Neural crest cell (in vitro differentiated cells): ENCODE measurements around the gene TGM5. TPM values are rescaled to one million over a fixed set of nuclear protein-coding genes. Genes with fewer than 3 reads are reported as not detected.

Experiments used
- DNase-seq: peaks from one replicate; pipeline ENCODE4 v3.0.0; 2021; ENCODE audit warnings: low read depth, mixed read lengths, low spot score
- H3K27ac Mint-ChIP-seq: one replicate; pipeline ENCODE4 v1.8.0; 2021; ENCODE audit warnings: mild to moderate bottlenecking, mixed read lengths; ENCODE audit not compliant: unreplicated experiment
- H3K27me3 Mint-ChIP-seq: 2 replicates; pipeline ENCODE4 v1.8.0; 2021; ENCODE audit warnings: low read depth, mild to moderate bottlenecking, mixed read lengths
- H3K36me3 Mint-ChIP-seq: 2 replicates; pipeline ENCODE4 v1.8.0; 2021; ENCODE audit warnings: low read depth, mild to moderate bottlenecking, mixed read lengths
- H3K4me1 Mint-ChIP-seq: 2 replicates; pipeline ENCODE4 v1.8.0; 2021; ENCODE audit warnings: mixed read lengths
- H3K4me3 Mint-ChIP-seq: one replicate; pipeline ENCODE4 v1.8.0; 2021; ENCODE audit warnings: mild to moderate bottlenecking, mixed read lengths
- H3K9me3 Mint-ChIP-seq: 2 replicates; pipeline ENCODE4 v1.8.0; 2021; ENCODE audit warnings: mixed read lengths
- total RNA-seq: library from RNA; stranded (reverse); gene quantifications from 2 replicates; pipeline ENCODE4 v1.2.1, GENCODE V29; 2021
- TF ChIP-seq, protein P1 (sequence below): fragments of 200-600 bp; sonication (generic); conservative IDR thresholded peaks from 2 replicates; pipeline ENCODE4 v1.5.0; 2021; ENCODE audit warnings: antibody characterized with exemption, mild to moderate bottlenecking

The TGM5 gene
- total RNA-seq, 1 donor from 2014 or later, result not detected

DNA sequence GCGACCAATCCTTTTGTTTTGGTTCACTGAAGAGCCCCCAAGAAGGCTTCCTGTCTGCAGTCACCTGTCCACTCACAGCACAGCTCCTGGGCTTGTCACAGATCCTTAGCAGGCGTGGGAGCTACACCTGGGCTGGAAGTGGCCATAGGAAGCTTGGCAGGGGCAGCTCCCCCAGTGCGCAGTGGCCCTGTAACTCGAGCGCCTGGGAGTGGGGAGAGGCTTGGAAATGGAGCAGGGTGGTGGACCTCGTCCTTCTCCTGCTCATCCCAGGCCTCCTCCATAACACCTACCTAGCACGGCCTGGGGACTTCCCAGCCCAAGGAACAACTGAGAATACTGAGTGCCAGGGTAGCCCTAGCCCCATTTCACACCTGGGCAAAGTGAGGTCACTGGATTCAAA is 19.3 kb upstream of the TGM5 start:
- TF ChIP-seq, protein P1, sequence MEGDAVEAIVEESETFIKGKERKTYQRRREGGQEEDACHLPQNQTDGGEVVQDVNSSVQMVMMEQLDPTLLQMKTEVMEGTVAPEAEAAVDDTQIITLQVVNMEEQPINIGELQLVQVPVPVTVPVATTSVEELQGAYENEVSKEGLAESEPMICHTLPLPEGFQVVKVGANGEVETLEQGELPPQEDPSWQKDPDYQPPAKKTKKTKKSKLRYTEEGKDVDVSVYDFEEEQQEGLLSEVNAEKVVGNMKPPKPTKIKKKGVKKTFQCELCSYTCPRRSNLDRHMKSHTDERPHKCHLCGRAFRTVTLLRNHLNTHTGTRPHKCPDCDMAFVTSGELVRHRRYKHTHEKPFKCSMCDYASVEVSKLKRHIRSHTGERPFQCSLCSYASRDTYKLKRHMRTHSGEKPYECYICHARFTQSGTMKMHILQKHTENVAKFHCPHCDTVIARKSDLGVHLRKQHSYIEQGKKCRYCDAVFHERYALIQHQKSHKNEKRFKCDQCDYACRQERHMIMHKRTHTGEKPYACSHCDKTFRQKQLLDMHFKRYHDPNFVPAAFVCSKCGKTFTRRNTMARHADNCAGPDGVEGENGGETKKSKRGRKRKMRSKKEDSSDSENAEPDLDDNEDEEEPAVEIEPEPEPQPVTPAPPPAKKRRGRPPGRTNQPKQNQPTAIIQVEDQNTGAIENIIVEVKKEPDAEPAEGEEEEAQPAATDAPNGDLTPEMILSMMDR, result no peak
- no peak for DNase-seq
- no peak overlapping the region for H3K27ac Mint-ChIP-seq
- no peaks in the 10 kb centered on the region for H3K36me3 Mint-ChIP-seq
- no peak overlapping the region for H3K4me3 Mint-ChIP-seq
- peaks cover 5% of the 10 kb centered on the region for H3K4me1 Mint-ChIP-seq
- H3K27me3 Mint-ChIP-seq, result peaks cover 35% of the 10 kb centered on the region
- H3K9me3 Mint-ChIP-seq, result no peaks in the 10 kb centered on the region

DNA sequence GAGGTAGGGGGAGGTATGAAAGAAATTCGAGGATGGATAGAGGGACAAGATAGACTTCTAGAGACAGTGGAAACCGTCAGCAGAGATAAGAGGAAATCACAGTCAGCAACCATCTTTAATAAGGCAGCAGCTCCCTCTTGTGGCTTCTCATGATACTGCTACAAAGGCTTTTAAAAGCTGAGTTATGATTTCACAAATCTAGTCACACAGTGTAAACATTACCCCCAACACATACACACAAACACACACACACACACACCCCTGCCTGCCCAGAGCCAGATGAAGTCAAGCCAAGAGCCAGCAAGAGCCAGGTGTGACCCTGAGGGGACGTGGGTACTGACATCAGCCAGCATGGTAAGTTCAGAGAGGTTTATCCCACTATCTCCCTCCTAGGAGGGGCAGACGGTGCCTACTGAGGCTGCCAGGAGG is 18.9 kb upstream of the TGM5 start:
- peak; percentile 66 for DNase-seq
- Mint-ChIP-seq H3K36me3 (no peaks in the 10 kb centered on the region), H3K27me3 (peaks cover 30% of the 10 kb centered on the region), H3K9me3 (no peaks in the 10 kb centered on the region), H3K4me1 (peaks cover 5% of the 10 kb centered on the region), H3K27ac (no peak overlapping the region), H3K4me3 (no peak overlapping the region)
- TF ChIP-seq, protein P1, result peak; percentile 92

DNA sequence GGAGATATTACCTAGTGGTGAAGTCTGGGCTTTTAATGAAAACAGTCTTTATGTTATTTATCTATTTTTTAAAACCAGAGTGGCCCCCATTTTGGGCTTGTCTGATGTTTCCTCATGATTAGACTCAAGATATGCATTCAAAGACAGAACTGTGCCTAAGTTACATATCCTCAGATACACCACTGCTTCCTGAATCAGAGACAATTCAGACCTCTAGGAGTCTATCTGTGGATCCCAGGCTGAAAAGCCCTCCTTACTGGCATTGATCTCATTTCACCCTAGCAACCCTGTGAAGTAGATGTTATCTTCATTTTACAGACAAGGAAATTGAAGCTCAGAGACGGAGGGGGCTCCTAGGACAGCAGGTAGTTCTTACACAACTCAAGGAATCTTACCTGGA is 16.8 kb upstream of the TGM5 start:
- H3K27ac Mint-ChIP-seq, result no peak overlapping the region
- TF ChIP-seq, protein P1, result no peak
- H3K4me3 Mint-ChIP-seq, result no peak overlapping the region
- no peaks in the 10 kb centered on the region for H3K9me3 Mint-ChIP-seq
- H3K27me3 Mint-ChIP-seq, result peaks cover 27% of the 10 kb centered on the region
- H3K36me3 Mint-ChIP-seq, result no peaks in the 10 kb centered on the region
- no peak for DNase-seq
- peaks cover 5% of the 10 kb centered on the region for H3K4me1 Mint-ChIP-seq

DNA sequence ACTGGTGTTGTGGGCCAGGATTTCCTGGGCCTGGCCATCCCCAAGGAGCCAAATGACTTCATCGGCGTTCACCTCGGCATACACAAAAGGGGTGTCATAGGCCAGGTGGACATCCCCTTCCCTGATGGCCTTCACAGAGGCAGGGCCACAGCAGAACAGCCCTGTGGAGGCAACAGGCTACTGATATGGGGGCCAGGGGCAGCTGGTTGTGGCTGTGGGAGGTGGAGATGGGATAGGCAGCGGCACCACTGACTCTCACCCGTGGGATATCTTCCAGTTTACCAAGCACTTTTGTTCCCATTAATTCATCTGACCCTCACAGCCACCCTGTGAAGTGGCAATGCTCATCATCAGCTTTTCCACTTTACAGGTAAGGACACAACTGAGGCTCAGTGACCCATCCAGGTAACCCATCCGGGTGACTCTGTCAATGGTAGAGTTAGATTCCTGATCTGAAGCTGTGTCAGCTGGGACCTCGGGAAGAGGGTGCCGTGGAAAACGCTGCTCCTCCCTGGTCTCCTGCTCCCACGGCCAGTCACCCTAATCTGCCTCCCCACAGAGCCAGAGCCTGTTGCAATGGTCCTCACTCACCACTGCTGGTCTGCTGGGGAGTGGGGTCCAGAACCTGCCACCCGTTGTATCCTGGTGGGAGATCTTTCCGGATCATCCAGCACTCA is 15.3 kb upstream of the TGM5 start:
- peaks cover 5% of the 10 kb centered on the region for H3K4me1 Mint-ChIP-seq
- H3K4me3 Mint-ChIP-seq, result no peak overlapping the region
- no peaks in the 10 kb centered on the region for H3K36me3 Mint-ChIP-seq
- no peaks in the 10 kb centered on the region for H3K9me3 Mint-ChIP-seq
- TF ChIP-seq, protein P1, result no peak
- no peak for DNase-seq
- H3K27me3 Mint-ChIP-seq, result peaks cover 12% of the 10 kb centered on the region
- H3K27ac Mint-ChIP-seq, result no peak overlapping the region

DNA sequence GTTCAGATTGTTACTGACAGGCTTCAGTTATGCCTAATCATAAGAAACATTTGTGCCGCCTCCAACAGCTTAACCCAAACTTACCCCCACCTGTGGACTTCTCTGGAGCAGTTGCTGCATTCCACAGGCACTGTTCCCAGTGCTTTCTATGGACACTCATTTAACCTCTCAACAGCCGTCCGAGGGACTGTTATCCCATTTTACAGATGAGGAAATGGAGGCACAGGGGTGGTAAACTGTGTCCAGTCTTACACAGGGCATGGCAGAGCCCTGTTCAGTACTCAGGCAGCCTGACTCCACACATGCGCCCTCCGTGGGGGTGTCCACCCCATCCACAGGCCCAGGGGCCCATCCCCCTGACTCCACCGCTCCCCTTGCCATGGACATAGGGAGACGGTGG is 14.3 kb upstream of the TGM5 start:
- H3K27ac Mint-ChIP-seq, result no peak overlapping the region
- H3K4me1 Mint-ChIP-seq, result peaks cover 7% of the 10 kb centered on the region
- no peaks in the 10 kb centered on the region for H3K9me3 Mint-ChIP-seq
- no peak for DNase-seq
- no peak overlapping the region for H3K4me3 Mint-ChIP-seq
- H3K27me3 Mint-ChIP-seq, result peaks cover 6% of the 10 kb centered on the region
- no peaks in the 10 kb centered on the region for H3K36me3 Mint-ChIP-seq
- TF ChIP-seq, protein P1, result no peak
